ENCODE results near the gene GPR55. TPM values are rescaled to one million over a fixed set of nuclear protein-coding genes. Genes with fewer than 3 reads are reported as not detected.

Gene GPR55
- total RNA-seq, 1 experiment from 2014 or later = not detected

DNA sequence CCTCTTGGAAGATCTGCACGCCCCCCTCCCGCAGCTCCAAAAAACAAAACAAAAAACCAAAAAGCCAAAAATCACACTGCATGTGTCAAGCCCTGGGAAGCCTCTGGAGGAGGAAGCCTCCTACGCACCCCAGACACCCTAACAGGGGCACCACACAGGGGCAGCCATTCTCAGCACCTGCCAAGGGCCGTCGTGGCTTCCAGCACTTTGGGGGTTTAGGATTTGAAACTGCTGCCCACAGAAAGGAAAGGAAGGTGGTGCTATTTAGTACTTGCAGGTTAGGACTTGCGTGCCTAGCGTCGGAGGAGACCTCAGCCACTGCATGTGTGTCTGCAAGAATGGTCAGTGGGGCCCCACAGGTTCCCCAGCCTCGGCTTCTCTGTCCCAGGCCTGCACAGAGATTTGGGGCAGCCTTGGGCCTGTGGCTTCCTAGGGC lies 419 bp upstream of the GPR55 start:
- no peaks in the 10 kb centered on the region for H3K9me3 Mint-ChIP-seq
- ATAC-seq (no peak), DNase-seq (ENCODE audit: low spot score) (no peak)
- H3K27ac Mint-ChIP-seq = no peak overlapping the region
- ChIA-PET POLR2A (no interaction called here), CTCF (interaction anchor here (0.9 to 2.0 kb wide), 6 partner anchors 16 to 101 kb away, joined by 3 to 37 read pairs (median 8); no protein-coding TSS in a partner anchor)
- H3K36me3 Mint-ChIP-seq = no peaks in the 10 kb centered on the region
- no peak for TF ChIP-seq FOXP1 (CRISPR knock-in tag; IDR thresholded peaks at IDR 0.05; ENCODE audit: borderline replicate concordance)
- TF ChIP-seq GRHL2 (CRISPR knock-in tag; IDR thresholded peaks at IDR 0.05; ENCODE audit: insufficient replicate concordance, severe bottlenecking) = no peak
- TF ChIP-seq ZNF396 (CRISPR knock-in tag; IDR thresholded peaks at IDR 0.05; ENCODE audit: borderline replicate concordance) = no peak
- TF ChIP-seq, protein P1, sequence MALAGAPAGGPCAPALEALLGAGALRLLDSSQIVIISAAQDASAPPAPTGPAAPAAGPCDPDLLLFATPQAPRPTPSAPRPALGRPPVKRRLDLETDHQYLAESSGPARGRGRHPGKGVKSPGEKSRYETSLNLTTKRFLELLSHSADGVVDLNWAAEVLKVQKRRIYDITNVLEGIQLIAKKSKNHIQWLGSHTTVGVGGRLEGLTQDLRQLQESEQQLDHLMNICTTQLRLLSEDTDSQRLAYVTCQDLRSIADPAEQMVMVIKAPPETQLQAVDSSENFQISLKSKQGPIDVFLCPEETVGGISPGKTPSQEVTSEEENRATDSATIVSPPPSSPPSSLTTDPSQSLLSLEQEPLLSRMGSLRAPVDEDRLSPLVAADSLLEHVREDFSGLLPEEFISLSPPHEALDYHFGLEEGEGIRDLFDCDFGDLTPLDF (CRISPR knock-in tag; IDR thresholded peaks at IDR 0.05) = no peak
- TF ChIP-seq, protein P2, sequence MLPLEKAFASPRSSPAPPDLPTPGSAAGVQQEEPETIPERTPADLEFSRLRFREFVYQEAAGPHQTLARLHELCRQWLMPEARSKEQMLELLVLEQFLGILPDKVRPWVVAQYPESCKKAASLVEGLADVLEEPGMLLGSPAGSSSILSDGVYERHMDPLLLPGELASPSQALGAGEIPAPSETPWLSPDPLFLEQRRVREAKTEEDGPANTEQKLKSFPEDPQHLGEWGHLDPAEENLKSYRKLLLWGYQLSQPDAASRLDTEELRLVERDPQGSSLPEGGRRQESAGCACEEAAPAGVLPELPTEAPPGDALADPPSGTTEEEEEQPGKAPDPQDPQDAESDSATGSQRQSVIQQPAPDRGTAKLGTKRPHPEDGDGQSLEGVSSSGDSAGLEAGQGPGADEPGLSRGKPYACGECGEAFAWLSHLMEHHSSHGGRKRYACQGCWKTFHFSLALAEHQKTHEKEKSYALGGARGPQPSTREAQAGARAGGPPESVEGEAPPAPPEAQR (CRISPR knock-in tag; IDR thresholded peaks at IDR 0.05) = no peak
- no peak for TF ChIP-seq CREB1 (CRISPR knock-in tag; IDR thresholded peaks at IDR 0.05)
- TF ChIP-seq RORB (CRISPR knock-in tag; IDR thresholded peaks at IDR 0.05) = no peak
- TF ChIP-seq, protein P3, sequence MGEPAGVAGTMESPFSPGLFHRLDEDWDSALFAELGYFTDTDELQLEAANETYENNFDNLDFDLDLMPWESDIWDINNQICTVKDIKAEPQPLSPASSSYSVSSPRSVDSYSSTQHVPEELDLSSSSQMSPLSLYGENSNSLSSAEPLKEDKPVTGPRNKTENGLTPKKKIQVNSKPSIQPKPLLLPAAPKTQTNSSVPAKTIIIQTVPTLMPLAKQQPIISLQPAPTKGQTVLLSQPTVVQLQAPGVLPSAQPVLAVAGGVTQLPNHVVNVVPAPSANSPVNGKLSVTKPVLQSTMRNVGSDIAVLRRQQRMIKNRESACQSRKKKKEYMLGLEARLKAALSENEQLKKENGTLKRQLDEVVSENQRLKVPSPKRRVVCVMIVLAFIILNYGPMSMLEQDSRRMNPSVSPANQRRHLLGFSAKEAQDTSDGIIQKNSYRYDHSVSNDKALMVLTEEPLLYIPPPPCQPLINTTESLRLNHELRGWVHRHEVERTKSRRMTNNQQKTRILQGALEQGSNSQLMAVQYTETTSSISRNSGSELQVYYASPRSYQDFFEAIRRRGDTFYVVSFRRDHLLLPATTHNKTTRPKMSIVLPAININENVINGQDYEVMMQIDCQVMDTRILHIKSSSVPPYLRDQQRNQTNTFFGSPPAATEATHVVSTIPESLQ (CRISPR knock-in tag; IDR thresholded peaks at IDR 0.05) = no peak
- H3K4me3 Mint-ChIP-seq = no peak overlapping the region
- H3K4me1 Mint-ChIP-seq = peaks cover 9% of the 10 kb centered on the region
- H3K27me3 Mint-ChIP-seq (ENCODE audit: low read depth) = no peaks in the 10 kb centered on the region

DNA sequence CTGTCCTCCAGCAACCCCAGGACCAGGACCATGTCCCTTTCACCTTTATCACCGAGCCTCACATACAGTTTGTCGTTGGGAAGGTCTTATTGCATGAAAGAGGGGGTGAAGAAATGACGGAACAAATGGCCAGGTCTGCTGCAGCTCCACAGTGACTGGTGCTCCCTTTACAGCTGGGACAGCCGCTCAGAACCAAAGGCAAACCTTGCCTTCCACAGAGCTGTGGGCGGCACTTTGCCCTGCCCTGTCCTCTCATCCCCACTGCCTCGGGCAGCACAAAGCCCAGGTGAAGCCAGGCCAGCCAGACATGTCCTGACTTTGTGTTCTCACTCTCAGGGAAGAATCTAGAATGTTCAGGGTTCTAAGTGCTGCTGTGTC lies 961 bp downstream of the GPR55 start:
- Mint-ChIP-seq H3K4me3 (no peak overlapping the region), H3K27me3 (ENCODE audit: low read depth) (no peaks in the 10 kb centered on the region), H3K4me1 (peaks cover 9% of the 10 kb centered on the region), H3K27ac (no peak overlapping the region), H3K9me3 (no peaks in the 10 kb centered on the region), H3K36me3 (no peaks in the 10 kb centered on the region)
- DNase-seq (ENCODE audit: low spot score) (peak; percentile 7), ATAC-seq (peak; percentile 20)
- TF ChIP-seq ZBTB21 (CRISPR knock-in tag; IDR thresholded peaks at IDR 0.05; ENCODE audit: borderline replicate concordance) (0 out of 2 replicates have a peak, but pooled peaks have one; percentile 49), MYBL2 (CRISPR knock-in tag; IDR thresholded peaks at IDR 0.05) (no peak), RORB (CRISPR knock-in tag; IDR thresholded peaks at IDR 0.05) (no peak), SMAD3 (CRISPR knock-in tag; IDR thresholded peaks at IDR 0.05; ENCODE audit: borderline replicate concordance) (no peak)
- TF ChIP-seq, protein P4, sequence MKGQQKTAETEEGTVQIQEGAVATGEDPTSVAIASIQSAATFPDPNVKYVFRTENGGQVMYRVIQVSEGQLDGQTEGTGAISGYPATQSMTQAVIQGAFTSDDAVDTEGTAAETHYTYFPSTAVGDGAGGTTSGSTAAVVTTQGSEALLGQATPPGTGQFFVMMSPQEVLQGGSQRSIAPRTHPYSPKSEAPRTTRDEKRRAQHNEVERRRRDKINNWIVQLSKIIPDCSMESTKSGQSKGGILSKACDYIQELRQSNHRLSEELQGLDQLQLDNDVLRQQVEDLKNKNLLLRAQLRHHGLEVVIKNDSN (CRISPR knock-in tag; IDR thresholded peaks at IDR 0.05) = no peak
- ChIA-PET POLR2A (interaction anchor here (0.7 kb wide), 1 partner anchor 46 kb away, joined by 4 read pairs; no protein-coding TSS in a partner anchor), CTCF (interaction anchor here (0.6 to 2.3 kb wide), 49 partner anchors 9 to 320 kb away, joined by 3 to 37 read pairs (median 6); partner anchors contain the start of genes ITM2C and SPATA3)

DNA sequence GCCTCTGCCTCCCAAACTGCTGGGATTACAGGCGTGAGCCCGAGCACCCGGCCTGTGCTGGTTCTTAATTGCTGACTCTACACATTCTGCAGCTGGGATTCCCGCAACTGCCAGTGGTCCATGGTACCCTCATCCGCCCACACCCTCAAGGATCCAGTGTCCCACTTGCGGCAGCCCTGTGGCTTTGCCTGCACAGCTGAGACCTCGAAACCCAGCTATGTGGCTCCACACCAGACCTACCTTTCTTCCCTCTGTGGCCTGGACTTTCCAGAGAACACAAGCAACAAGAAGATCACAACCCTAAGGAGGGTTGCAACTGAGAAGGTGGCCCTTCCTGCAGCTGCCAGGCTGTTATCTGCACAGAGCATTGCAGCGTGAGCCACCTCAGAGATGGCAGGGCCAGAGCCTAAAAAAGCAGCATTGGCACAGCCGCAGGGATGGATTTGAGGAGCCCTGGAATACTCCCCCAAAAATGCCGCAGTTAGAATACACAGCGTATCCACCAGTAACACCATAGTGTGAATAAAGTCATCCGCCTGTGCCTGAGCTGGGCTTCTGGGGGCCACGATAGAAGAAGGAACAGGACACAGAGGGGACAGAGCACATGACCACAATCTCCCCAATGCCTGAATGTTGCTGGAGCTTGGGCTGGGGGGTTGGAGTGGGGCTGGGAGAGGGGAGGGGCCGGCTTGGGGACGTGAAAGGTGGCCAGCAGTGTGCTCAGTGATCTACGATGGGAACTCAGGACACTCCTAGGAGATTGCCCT lies 1.9 kb downstream of the GPR55 start:
- no peak for DNase-seq (ENCODE audit: low spot score)
- Mint-ChIP-seq H3K4me3 (no peak overlapping the region), H3K9me3 (no peaks in the 10 kb centered on the region), H3K4me1 (peaks cover 9% of the 10 kb centered on the region), H3K27ac (no peak overlapping the region), H3K36me3 (no peaks in the 10 kb centered on the region), H3K27me3 (ENCODE audit: low read depth) (no peaks in the 10 kb centered on the region)
- ChIA-PET CTCF (interaction anchor here (1.0 to 2.3 kb wide), 6 partner anchors 16 to 77 kb away, joined by 3 to 37 read pairs (median 18); partner anchors contain the start of gene ITM2C), POLR2A (no interaction called here)
- no peak for ATAC-seq
- TF ChIP-seq MXD4 (CRISPR knock-in tag; IDR thresholded peaks at IDR 0.05; ENCODE audit: borderline replicate concordance) (no peak), JUN (CRISPR knock-in tag; IDR thresholded peaks at IDR 0.05) (no peak), NFATC4 (CRISPR knock-in tag; IDR thresholded peaks at IDR 0.05) (no peak), HMGA2 (CRISPR knock-in tag; IDR thresholded peaks at IDR 0.05) (no peak), SMAD4 (CRISPR knock-in tag; IDR thresholded peaks at IDR 0.05) (no peak), FOXJ3 (CRISPR knock-in tag; IDR thresholded peaks at IDR 0.05; ENCODE audit: borderline replicate concordance) (no peak), ZNF671 (CRISPR knock-in tag; IDR thresholded peaks at IDR 0.05) (no peak), FOXP1 (CRISPR knock-in tag; IDR thresholded peaks at IDR 0.05; ENCODE audit: borderline replicate concordance) (no peak)
- TF ChIP-seq, protein P5, sequence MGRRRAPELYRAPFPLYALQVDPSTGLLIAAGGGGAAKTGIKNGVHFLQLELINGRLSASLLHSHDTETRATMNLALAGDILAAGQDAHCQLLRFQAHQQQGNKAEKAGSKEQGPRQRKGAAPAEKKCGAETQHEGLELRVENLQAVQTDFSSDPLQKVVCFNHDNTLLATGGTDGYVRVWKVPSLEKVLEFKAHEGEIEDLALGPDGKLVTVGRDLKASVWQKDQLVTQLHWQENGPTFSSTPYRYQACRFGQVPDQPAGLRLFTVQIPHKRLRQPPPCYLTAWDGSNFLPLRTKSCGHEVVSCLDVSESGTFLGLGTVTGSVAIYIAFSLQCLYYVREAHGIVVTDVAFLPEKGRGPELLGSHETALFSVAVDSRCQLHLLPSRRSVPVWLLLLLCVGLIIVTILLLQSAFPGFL (CRISPR knock-in tag; IDR thresholded peaks at IDR 0.05; ENCODE audit: borderline replicate concordance) = no peak
- TF ChIP-seq, protein P6, sequence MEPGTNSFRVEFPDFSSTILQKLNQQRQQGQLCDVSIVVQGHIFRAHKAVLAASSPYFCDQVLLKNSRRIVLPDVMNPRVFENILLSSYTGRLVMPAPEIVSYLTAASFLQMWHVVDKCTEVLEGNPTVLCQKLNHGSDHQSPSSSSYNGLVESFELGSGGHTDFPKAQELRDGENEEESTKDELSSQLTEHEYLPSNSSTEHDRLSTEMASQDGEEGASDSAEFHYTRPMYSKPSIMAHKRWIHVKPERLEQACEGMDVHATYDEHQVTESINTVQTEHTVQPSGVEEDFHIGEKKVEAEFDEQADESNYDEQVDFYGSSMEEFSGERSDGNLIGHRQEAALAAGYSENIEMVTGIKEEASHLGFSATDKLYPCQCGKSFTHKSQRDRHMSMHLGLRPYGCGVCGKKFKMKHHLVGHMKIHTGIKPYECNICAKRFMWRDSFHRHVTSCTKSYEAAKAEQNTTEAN (CRISPR knock-in tag; IDR thresholded peaks at IDR 0.05) = no peak
- TF ChIP-seq, protein P3 (CRISPR knock-in tag; IDR thresholded peaks at IDR 0.05) = no peak

Measured in WTC11 (cell line).